Measurements from ENCODE around the gene RPRML.

RPRML gene

GRCh38 chr17:46995841-46996571 is 17.0 kb upstream of the RPRML start:
- H2AFZ ChIP-seq (ENCODE audit: low read length), result no peak overlapping the region
- no peaks in the 10 kb centered on the region for H3K9me2 ChIP-seq (replicated peaks; ENCODE audit: insufficient read depth, low read length)
- H3F3A ChIP-seq (ENCODE audit: insufficient read depth, low read length), result no peaks in the 10 kb centered on the region
- H3K9ac ChIP-seq (ENCODE audit: low read length), result no peak overlapping the region
- no peaks in the 10 kb centered on the region for H3K9me3 ChIP-seq (replicated peaks; ENCODE audit: insufficient read depth, low read length)
- H3K4me1 ChIP-seq (ENCODE audit: low read length), result no peaks in the 10 kb centered on the region
- no peak overlapping the region for H3K4me2 ChIP-seq (ENCODE audit: low read depth, low read length)
- no peak for TF ChIP-seq EZH2 (optimal IDR thresholded peaks at IDR 0.05; ENCODE audit: low read depth, low read length)
- TF ChIP-seq, protein P1, sequence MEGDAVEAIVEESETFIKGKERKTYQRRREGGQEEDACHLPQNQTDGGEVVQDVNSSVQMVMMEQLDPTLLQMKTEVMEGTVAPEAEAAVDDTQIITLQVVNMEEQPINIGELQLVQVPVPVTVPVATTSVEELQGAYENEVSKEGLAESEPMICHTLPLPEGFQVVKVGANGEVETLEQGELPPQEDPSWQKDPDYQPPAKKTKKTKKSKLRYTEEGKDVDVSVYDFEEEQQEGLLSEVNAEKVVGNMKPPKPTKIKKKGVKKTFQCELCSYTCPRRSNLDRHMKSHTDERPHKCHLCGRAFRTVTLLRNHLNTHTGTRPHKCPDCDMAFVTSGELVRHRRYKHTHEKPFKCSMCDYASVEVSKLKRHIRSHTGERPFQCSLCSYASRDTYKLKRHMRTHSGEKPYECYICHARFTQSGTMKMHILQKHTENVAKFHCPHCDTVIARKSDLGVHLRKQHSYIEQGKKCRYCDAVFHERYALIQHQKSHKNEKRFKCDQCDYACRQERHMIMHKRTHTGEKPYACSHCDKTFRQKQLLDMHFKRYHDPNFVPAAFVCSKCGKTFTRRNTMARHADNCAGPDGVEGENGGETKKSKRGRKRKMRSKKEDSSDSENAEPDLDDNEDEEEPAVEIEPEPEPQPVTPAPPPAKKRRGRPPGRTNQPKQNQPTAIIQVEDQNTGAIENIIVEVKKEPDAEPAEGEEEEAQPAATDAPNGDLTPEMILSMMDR (IDR thresholded peaks at IDR 0.05; ENCODE audit: low read length), result no peak
- no peak for TF ChIP-seq EZH2phosphoT487 (IDR thresholded peaks at IDR 0.05; ENCODE audit: low read length)
- no peaks in the 10 kb centered on the region for H3K36me3 ChIP-seq (replicated peaks; ENCODE audit: insufficient read depth, low read length)
- no peak overlapping the region for H3K4me3 ChIP-seq (ENCODE audit: low read length)
- H3K27ac ChIP-seq (ENCODE audit: low read length), result no peak overlapping the region
- no peaks in the 10 kb centered on the region for H3K79me2 ChIP-seq (ENCODE audit: low read length)
- H4K20me1 ChIP-seq (ENCODE audit: insufficient read depth, low read length), result no peaks in the 10 kb centered on the region
- H3K27me3 ChIP-seq (replicated peaks; ENCODE audit: insufficient read depth, low read length), result no peaks in the 10 kb centered on the region
- DNase-seq, result no peak

GRCh38 chr17:46994993-46995392 is 15.9 kb upstream of the RPRML start:
- H3K9me2 ChIP-seq (replicated peaks; ENCODE audit: insufficient read depth, low read length), result no peaks in the 10 kb centered on the region
- H3K4me1 ChIP-seq (ENCODE audit: low read length), result no peaks in the 10 kb centered on the region
- H3K36me3 ChIP-seq (replicated peaks; ENCODE audit: insufficient read depth, low read length), result no peaks in the 10 kb centered on the region
- H3K4me3 ChIP-seq (ENCODE audit: low read length), result no peak overlapping the region
- no peaks in the 10 kb centered on the region for H3K79me2 ChIP-seq (ENCODE audit: low read length)
- no peaks in the 10 kb centered on the region for H3K27me3 ChIP-seq (replicated peaks; ENCODE audit: insufficient read depth, low read length)
- H2AFZ ChIP-seq (ENCODE audit: low read length), result no peak overlapping the region
- TF ChIP-seq EZH2 (optimal IDR thresholded peaks at IDR 0.05; ENCODE audit: low read depth, low read length), result no peak
- TF ChIP-seq EZH2phosphoT487 (IDR thresholded peaks at IDR 0.05; ENCODE audit: low read length), result no peak
- TF ChIP-seq, protein P1 (IDR thresholded peaks at IDR 0.05; ENCODE audit: low read length), result no peak
- no peak for DNase-seq
- no peak overlapping the region for H3K9ac ChIP-seq (ENCODE audit: low read length)
- H3K27ac ChIP-seq (ENCODE audit: low read length), result no peak overlapping the region
- no peak overlapping the region for H3K4me2 ChIP-seq (ENCODE audit: low read depth, low read length)
- H4K20me1 ChIP-seq (ENCODE audit: insufficient read depth, low read length), result no peaks in the 10 kb centered on the region
- H3K9me3 ChIP-seq (replicated peaks; ENCODE audit: insufficient read depth, low read length), result no peaks in the 10 kb centered on the region
- no peaks in the 10 kb centered on the region for H3F3A ChIP-seq (ENCODE audit: insufficient read depth, low read length)

- no peaks in the 10 kb centered on the region for H3K9me3 ChIP-seq (replicated peaks; ENCODE audit: insufficient read depth, low read length)
- H3K9ac ChIP-seq (ENCODE audit: low read length), result no peak overlapping the region
- no peak overlapping the region for H2AFZ ChIP-seq (ENCODE audit: low read length)
- H3K9me2 ChIP-seq (replicated peaks; ENCODE audit: insufficient read depth, low read length), result no peaks in the 10 kb centered on the region
- H4K20me1 ChIP-seq (ENCODE audit: insufficient read depth, low read length), result no peaks in the 10 kb centered on the region
- no peaks in the 10 kb centered on the region for H3K4me1 ChIP-seq (ENCODE audit: low read length)
- H3K27ac ChIP-seq (ENCODE audit: low read length), result no peak overlapping the region
- no peak overlapping the region for H3K4me2 ChIP-seq (ENCODE audit: low read depth, low read length)
- no peaks in the 10 kb centered on the region for H3K79me2 ChIP-seq (ENCODE audit: low read length)
- TF ChIP-seq, protein P1 (IDR thresholded peaks at IDR 0.05; ENCODE audit: low read length), result no peak
- TF ChIP-seq EZH2 (optimal IDR thresholded peaks at IDR 0.05; ENCODE audit: low read depth, low read length) (no peak), EZH2phosphoT487 (IDR thresholded peaks at IDR 0.05; ENCODE audit: low read length) (no peak)
- no peaks in the 10 kb centered on the region for H3K27me3 ChIP-seq (replicated peaks; ENCODE audit: insufficient read depth, low read length)
- no peak overlapping the region for H3K4me3 ChIP-seq (ENCODE audit: low read length)
- no peaks in the 10 kb centered on the region for H3K36me3 ChIP-seq (replicated peaks; ENCODE audit: insufficient read depth, low read length)
- no peaks in the 10 kb centered on the region for H3F3A ChIP-seq (ENCODE audit: insufficient read depth, low read length)
- no peak for DNase-seq
Measured at GRCh38 chr17:46991617-46992016, 12.6 kb upstream of the RPRML start.
